PC-9 (cell line): Measurements from ENCODE around the gene CAPZA1.

Source experiments
- EZH2 ChIP-seq: fragments of 200-600 bp; sonication (generic); IDR thresholded peaks from 2 replicates; pipeline ENCODE4 v1.8.0; 2017; ENCODE audit warnings: antibody characterized with exemption, low read depth
- TF ChIP-seq, protein P1 (sequence below): fragments of 200-600 bp; sonication (generic); conservative IDR thresholded peaks from 2 replicates; pipeline ENCODE4 v1.6.1; 2017; ENCODE audit warnings: mixed run types, antibody characterized with exemption, mild to moderate bottlenecking, moderate library complexity

DNA sequence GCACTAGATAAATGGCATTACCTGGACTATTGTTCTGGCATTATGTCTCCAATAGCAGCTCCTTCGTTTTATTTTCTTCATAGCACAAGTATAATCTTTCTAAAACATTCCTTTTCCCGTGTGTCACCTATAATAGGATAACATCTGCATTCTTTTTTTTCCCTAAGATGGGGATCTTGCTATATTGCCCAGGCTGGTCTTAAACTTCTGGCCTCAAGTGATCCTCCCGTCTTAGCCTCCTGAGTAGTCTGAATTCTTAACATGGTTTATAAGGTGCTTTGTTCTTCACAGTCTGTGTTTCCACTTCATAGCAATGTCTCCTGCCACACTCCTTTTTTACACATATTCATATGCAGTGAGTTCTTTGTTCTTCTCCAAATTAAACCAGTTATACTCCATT, 46.2 kb downstream of the CAPZA1 start:
- TF ChIP-seq, protein P1, sequence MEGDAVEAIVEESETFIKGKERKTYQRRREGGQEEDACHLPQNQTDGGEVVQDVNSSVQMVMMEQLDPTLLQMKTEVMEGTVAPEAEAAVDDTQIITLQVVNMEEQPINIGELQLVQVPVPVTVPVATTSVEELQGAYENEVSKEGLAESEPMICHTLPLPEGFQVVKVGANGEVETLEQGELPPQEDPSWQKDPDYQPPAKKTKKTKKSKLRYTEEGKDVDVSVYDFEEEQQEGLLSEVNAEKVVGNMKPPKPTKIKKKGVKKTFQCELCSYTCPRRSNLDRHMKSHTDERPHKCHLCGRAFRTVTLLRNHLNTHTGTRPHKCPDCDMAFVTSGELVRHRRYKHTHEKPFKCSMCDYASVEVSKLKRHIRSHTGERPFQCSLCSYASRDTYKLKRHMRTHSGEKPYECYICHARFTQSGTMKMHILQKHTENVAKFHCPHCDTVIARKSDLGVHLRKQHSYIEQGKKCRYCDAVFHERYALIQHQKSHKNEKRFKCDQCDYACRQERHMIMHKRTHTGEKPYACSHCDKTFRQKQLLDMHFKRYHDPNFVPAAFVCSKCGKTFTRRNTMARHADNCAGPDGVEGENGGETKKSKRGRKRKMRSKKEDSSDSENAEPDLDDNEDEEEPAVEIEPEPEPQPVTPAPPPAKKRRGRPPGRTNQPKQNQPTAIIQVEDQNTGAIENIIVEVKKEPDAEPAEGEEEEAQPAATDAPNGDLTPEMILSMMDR: no peak
- TF ChIP-seq EZH2: no peak
